ENCODE measurements around the gene LIN54.
"Not testable (repeated sequence)": the region's sequence is repeated elsewhere in the genome, so short reads cannot be mapped to it uniquely, and the experiment has no call there.

LIN54 gene

GRCh38 chr4:83012200-83012686 lies 1.6 kb upstream of the LIN54 start:
- peak; percentile 1 for DNase-seq (ENCODE audit: low read depth)

- DNase-seq (ENCODE audit: low read depth) = no peak
Measured at GRCh38 chr4:83011689-83012199, 1.1 kb upstream of the LIN54 start.

DNA sequence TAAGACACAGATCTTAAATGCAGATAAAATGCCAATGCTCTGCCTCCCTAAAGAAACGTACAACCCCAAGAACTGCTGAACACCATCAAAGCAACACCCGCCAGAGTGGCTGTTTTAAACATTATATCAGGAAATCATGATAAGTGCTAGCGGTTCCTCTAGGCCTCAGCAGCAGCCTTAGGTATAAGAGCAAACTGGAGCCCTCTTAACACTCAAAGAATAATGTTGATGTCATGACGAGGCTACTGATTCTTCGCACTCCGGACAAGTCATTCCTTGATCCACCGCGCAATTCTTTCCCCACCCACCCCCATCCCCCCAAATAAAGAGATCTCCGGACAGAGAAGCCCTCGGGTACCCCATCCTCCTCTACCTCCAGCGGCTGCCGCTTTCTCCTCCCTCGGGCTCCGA lies 507 bp downstream of the LIN54 start:
- no peak for DNase-seq (ENCODE audit: low read depth)

DNA sequence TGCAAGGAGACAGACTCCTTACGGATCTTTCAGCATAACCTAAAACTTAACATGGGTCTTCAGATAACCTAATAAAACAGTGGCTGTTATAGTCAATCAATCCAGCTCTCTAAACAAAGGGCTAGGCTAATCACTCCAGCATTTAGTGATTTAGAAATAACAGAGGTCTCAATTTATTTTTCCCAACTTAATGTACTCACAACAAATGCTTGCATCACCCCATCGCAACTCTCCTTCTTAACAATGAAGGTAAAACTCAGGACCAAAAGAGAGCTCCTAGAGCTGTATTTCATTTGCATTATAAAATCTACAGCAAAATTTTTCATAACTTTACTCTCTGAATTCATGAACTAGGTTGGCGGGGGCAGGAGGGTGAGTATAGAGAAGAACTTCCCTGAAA lies 1.1 kb downstream of the LIN54 start:
- no peak for DNase-seq (ENCODE audit: low read depth)

GRCh38 chr4:83003044-83003791 lies 7.4 kb downstream of the LIN54 start:
- not testable (repeated sequence) for DNase-seq (ENCODE audit: low read depth)

GRCh38 chr4:83002329-83002728 lies 8.3 kb downstream of the LIN54 start:
- DNase-seq (ENCODE audit: low read depth) = no peak

DNA sequence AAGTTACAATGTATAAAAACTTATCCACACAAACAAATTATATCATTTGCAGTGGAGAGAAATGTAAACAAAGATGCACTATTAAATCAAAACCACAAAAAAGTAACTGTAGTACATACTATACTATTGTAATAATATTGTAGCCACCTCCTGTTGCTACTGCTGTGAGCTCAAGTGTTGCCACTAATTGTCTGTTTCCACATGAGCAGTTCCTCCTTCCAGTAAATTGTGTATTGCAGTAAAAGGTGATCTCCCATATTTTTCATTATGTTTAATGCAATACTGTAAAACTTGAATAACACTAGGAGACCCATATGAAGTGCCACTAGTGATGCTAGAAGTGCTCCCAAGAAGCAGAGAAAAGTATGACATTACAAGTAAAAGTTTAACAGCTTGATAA lies 11.7 kb downstream of the LIN54 start:
- no peak for DNase-seq (ENCODE audit: low read depth)

DNA sequence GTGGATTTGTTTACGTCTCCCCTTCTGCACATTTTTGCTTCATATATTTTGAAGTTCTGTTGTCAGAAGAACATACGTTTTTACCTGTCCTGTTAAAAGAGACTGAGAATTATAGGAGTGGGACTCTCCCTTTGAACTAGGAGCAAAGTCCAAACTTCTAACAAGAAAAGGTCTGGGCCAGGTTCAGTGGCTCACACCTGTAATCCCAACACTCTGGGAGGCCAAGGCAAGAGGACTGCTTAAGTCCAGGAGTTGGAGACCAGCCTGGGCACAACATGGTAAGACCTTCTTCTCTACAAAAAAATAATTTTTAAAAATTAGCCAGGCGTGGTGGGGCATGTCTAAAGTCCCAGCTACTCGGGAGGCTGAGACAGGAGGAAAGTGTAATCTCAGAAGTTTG lies 15.8 kb downstream of the LIN54 start:
- no peak for DNase-seq (ENCODE audit: low read depth)

DNA sequence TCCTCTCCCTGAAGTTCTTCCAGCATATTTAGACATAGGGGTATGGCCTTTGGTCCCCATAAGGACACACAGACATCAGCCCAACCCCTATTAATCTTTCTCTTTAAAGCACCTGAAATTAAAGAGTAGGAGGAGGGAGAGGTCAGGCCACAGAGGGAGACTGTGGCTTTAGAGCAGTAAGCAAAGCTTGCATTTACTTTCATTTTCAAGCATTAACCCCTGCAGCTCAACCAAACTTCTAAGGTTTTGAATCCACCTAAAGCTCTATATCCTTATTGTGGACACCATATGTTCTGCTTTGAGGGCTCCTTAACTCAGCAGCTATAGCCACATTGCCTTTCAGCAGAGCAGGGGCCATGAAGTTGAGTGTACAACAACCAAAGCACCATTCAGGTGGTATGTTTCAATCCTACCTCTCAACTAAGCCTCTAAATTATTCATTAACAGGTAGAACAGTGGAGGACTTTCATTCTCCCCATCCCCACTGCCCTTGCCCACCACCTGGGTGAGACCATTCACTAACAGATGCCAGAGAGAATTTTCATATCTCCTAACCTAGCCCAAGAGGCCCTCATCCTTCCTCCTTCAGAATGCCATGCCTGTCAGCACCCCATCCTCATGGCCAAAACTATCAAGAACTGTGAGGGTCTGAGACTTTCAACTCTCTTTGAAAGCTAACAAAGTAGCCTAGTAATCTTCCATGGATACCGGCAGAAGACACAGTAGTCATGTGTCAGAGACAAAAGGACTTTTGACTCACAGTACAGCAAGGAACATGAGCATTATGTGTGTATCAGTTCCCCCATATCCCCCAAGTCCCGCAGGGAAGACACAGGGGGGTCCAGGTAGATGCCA lies 20.8 kb downstream of the LIN54 start:
- DNase-seq (ENCODE audit: low read depth) = no peak

DNA sequence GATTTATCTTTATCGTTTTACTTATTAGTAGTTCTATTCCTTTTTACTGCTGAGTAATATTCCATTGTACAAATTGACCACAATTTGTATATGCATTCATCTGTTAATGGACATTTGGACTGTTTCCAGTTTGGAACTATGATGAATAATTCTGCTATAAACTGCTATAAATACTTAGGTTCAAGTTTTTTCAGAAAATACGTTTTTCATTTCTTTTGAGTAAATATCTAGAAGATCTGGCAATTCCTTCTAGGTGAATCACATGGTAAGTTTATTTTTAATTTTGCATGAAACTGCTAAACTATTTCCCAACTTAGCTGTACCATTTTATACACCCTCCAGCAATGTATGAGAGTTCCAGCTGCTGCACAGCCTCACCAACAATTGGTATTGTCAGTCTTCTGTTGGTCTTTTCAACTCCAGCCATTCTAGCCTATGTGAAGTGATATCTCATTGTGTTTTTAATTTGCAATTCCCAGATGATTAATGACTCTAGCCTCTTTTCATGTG lies 22.2 kb downstream of the LIN54 start:
- DNase-seq (ENCODE audit: low read depth) = no peak

DNA sequence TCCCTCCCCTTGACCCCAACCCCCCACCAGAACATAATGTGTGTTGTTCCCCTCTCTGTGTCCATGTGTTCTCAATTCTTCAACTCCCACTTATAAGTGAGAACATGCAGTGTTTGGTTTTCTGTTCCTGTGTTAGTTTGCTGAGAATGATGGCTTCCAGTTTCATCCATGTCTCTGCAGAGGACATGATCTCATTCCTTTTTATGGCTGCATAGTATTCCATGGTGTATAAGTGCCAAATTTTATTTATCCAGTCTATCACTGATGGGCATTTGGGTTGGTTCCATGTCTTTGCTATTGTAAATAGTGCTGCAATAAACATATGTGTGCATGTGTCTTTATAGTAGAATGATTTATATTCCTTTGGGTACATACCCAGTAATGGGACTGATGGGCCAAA lies 23.1 kb downstream of the LIN54 start:
- DNase-seq (ENCODE audit: low read depth) = not testable (repeated sequence)

DNA sequence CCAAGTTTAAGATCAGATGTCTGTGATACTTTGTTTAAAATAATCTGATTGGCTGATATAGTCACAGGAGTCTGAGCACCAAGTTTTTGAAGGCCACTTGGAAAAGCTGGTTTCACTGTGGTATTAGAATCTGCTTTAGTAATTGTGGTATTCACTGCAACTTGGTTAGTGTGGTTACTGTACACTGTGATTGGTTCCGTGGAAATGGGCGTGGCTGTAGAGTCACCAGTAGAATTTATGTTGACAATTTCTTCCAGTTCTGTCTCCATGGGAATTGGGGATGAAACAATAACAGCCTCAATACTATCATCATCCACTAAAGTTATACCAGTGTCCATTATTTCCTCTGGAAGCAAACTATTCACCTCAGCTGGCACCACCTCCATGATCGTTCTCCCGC lies 26.2 kb downstream of the LIN54 start:
- DNase-seq (ENCODE audit: low read depth) = no peak

DNA sequence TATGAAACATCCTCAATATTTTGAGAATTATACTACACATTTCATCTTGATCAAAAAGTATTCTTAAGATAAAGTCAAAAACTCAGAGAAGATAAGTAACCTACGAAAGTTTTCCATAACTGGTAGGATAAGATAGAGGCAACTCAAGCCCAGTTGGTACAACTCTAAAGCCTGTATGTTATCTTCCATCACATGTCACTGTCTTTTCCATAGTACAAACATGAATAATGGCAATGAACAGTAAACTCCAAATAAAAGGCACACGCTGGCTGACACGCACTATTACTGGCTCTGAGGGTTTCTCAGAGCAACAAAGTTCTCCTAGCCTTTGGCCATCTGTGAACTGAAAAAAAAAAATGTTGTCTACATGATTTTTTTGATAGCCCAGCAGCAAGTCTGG lies 27.2 kb downstream of the LIN54 start:
- no peak for DNase-seq (ENCODE audit: low read depth)

- DNase-seq (ENCODE audit: low read depth) = no peak
Measured at GRCh38 chr4:82981138-82981537, 29.5 kb downstream of the LIN54 start.

DNA sequence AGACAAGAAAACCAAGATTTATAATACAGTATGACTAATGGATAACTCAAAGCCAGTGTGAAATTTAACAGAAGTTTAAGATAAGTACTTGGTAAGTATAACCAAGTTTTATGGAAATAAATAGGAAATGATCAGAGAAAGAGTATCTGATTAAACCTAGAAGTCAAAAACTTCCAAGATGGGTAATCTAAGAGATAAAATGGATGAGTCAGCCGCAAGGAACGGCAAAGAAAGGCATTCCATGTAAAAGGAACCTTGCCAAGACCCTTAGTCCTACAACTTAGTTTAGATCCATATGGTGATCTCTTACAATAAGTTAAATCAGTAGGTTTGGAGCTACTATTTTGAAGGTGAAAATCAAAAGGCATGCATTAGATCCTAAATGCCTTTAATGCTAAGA lies 34.8 kb downstream of the LIN54 start:
- DNase-seq (ENCODE audit: low read depth) = no peak

GRCh38 chr4:82969414-82969813 lies 41.2 kb downstream of the LIN54 start:
- no peak for DNase-seq (ENCODE audit: low read depth)

- DNase-seq (ENCODE audit: low read depth) = no peak
Measured at GRCh38 chr4:82968972-82969371, 41.7 kb downstream of the LIN54 start.

DNA sequence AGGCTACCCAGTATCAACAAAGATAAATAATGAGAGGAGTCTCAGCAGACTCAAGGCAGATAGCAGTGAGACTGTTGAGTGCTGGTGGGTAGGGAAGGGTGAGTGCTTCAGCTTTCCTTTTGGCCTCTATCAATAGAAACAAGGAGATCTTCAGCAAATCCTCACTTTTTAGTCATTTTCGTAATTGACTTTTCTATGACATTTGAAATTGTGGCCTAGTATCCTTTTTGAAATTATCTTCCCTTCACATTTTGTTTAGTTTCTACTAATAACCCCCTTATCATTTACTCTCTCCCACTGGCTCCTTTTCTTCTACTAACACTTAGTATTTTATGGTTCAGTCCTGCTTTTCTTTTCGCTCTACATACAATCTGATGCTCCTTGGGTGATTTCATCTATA lies 44.9 kb downstream of the LIN54 start:
- DNase-seq (ENCODE audit: low read depth) = no peak

GRCh38 chr4:82957045-82957444 lies 53.6 kb downstream of the LIN54 start:
- DNase-seq (ENCODE audit: low read depth) = no peak

GRCh38 chr4:82954212-82954611 lies 56.4 kb downstream of the LIN54 start:
- DNase-seq (ENCODE audit: low read depth) = no peak

DNA sequence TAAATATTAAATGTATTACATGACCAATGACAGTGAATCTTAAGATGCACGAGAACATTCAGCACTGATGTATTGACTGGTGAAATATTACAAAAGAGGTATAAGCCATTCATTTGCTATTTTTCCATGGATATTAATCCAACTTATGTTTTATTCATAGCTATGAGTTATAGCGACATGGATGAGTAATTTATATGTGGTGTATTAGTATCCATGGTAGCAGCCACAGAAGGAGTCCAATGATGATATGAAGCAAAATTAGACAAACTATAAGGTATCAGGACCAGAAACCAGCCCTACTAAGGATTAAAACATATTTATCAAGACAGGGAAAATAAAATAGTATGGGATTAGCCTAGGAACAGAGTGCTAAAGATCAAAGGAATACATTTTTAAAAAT lies 59.4 kb downstream of the LIN54 start:
- DNase-seq (ENCODE audit: low read depth) = no peak

- no peak for DNase-seq (ENCODE audit: low read depth)
Measured at GRCh38 chr4:82948647-82949204, 61.9 kb downstream of the LIN54 start.

- no peak for DNase-seq (ENCODE audit: low read depth)
Measured at GRCh38 chr4:82947498-82947897, 63.1 kb downstream of the LIN54 start.

Measured in activated T-helper 1 cell treated with Interleukin-2 at 50 U/mL for 16 hours (primary cell).